ENCODE results near the gene PLXNB1. TPM values are rescaled to one million over a fixed set of nuclear protein-coding genes. Genes with fewer than 3 reads are reported as not detected.

Gene PLXNB1
- total RNA-seq, 2 donors from 2014 or later, result 175 to 216 TPM

GRCh38 chr3:48467110-48467454 is 37.2 kb upstream of the PLXNB1 start:
- Mint-ChIP-seq H3K27ac (peak overlapping the region; percentile 98), H3K9me3 (no peaks in the 10 kb centered on the region), H3K4me3 (no peak overlapping the region), H3K4me1 (peaks cover 16% of the 10 kb centered on the region), H3K27me3 (ENCODE audit: insufficient read depth) (no peaks in the 10 kb centered on the region), H3K36me3 (ENCODE audit: low read depth) (peaks cover 27% of the 10 kb centered on the region)
- Histone ChIP-seq H3K27me3 (ENCODE audit: control insufficient read depth, insufficient read depth, low read length, poor library complexity, severe bottlenecking) (no peaks in the 10 kb centered on the region), H3K36me3 (ENCODE audit: control insufficient read depth, insufficient read depth, low read length) (peaks cover 26% of the 10 kb centered on the region), H3K4me3 (ENCODE audit: low read length) (no peak overlapping the region), H3K9ac (ENCODE audit: extremely low read depth, low read length, poor library complexity, severe bottlenecking) (no peak overlapping the region), H3K9me3 (ENCODE audit: control insufficient read depth, low read length) (no peaks in the 10 kb centered on the region), H3K27ac (ENCODE audit: low read depth, low read length) (peak overlapping the region; percentile 100), H3K4me1 (ENCODE audit: control insufficient read depth, insufficient read depth, low read length) (peaks cover 7% of the 10 kb centered on the region)
- DNase-seq, result peak; percentile 43
- no peak for TF ChIP-seq CTCF (conservative IDR thresholded peaks at IDR 0.05)
- 95% methylated on average over 9 of the region's 9 CpGs for WGBS, 2 experiments (ENCODE audit: insufficient coverage in 1 of 2, insufficient read length in 1 of 2)

GRCh38 chr3:48466386-48467109 is 36.7 kb upstream of the PLXNB1 start:
- Mint-ChIP-seq H3K36me3 (ENCODE audit: low read depth) (peaks cover 27% of the 10 kb centered on the region), H3K27me3 (ENCODE audit: insufficient read depth) (no peaks in the 10 kb centered on the region), H3K9me3 (no peaks in the 10 kb centered on the region), H3K4me1 (peaks cover 16% of the 10 kb centered on the region), H3K4me3 (no peak overlapping the region), H3K27ac (peak overlapping the region; percentile 98)
- no peak overlapping the region for H3K4me3 ChIP-seq (ENCODE audit: low read length)
- peak; percentile 50 for DNase-seq
- peaks cover 7% of the 10 kb centered on the region for H3K4me1 ChIP-seq (ENCODE audit: control insufficient read depth, insufficient read depth, low read length)
- peaks cover 26% of the 10 kb centered on the region for H3K36me3 ChIP-seq (ENCODE audit: control insufficient read depth, insufficient read depth, low read length)
- WGBS, 2 experiments (ENCODE audit: insufficient coverage in 1 of 2, insufficient read length in 1 of 2), result 90 to 96% methylated on average over 10 to 19 of the region's 19 CpGs
- no peak for TF ChIP-seq CTCF (conservative IDR thresholded peaks at IDR 0.05)
- H3K27ac ChIP-seq (ENCODE audit: low read depth, low read length), result peak overlapping the region; percentile 100
- no peaks in the 10 kb centered on the region for H3K9me3 ChIP-seq (ENCODE audit: control insufficient read depth, low read length)
- no peaks in the 10 kb centered on the region for H3K27me3 ChIP-seq (ENCODE audit: control insufficient read depth, insufficient read depth, low read length, poor library complexity, severe bottlenecking)
- H3K9ac ChIP-seq (ENCODE audit: extremely low read depth, low read length, poor library complexity, severe bottlenecking), result peak overlapping the region; percentile 77

GRCh38 chr3:48465531-48466378 is 35.9 kb upstream of the PLXNB1 start:
- Mint-ChIP-seq H3K9me3 (no peaks in the 10 kb centered on the region), H3K27me3 (ENCODE audit: insufficient read depth) (no peaks in the 10 kb centered on the region), H3K4me3 (peak overlapping the region; percentile 39), H3K27ac (peak overlapping the region; percentile 98), H3K36me3 (ENCODE audit: low read depth) (peaks cover 35% of the 10 kb centered on the region), H3K4me1 (peaks cover 16% of the 10 kb centered on the region)
- peaks cover 7% of the 10 kb centered on the region for H3K4me1 ChIP-seq (ENCODE audit: control insufficient read depth, insufficient read depth, low read length)
- peaks cover 33% of the 10 kb centered on the region for H3K36me3 ChIP-seq (ENCODE audit: control insufficient read depth, insufficient read depth, low read length)
- peak overlapping the region; percentile 77 for H3K9ac ChIP-seq (ENCODE audit: extremely low read depth, low read length, poor library complexity, severe bottlenecking)
- WGBS, 2 experiments (ENCODE audit: insufficient coverage in 1 of 2, insufficient read length in 1 of 2), result 39 to 78% methylated on average over 4 to 21 of the region's 21 CpGs
- H3K4me3 ChIP-seq (ENCODE audit: low read length), result no peak overlapping the region
- H3K27me3 ChIP-seq (ENCODE audit: control insufficient read depth, insufficient read depth, low read length, poor library complexity, severe bottlenecking), result no peaks in the 10 kb centered on the region
- no peaks in the 10 kb centered on the region for H3K9me3 ChIP-seq (ENCODE audit: control insufficient read depth, low read length)
- peak overlapping the region; percentile 100 for H3K27ac ChIP-seq (ENCODE audit: low read depth, low read length)
- peak; percentile 99 for DNase-seq
- TF ChIP-seq CTCF (conservative IDR thresholded peaks at IDR 0.05), result peak; percentile 87

Data from endodermal cell (in vitro differentiated cells).